HG03066 (cell line): Measurements from ENCODE around the gene DDAH1.
"Not testable (repeated sequence)": the region's sequence is repeated elsewhere in the genome, so short reads cannot be mapped to it uniquely, and the experiment has no call there.

ENCODE experiments used
- ATAC-seq: cut with Tn5 transposase; IDR thresholded peaks from one replicate; pipeline ENCODE4 v1.9.1; 2021; ENCODE audit warnings: low read depth; ENCODE audit not compliant: unreplicated experiment

Gene DDAH1

DNA sequence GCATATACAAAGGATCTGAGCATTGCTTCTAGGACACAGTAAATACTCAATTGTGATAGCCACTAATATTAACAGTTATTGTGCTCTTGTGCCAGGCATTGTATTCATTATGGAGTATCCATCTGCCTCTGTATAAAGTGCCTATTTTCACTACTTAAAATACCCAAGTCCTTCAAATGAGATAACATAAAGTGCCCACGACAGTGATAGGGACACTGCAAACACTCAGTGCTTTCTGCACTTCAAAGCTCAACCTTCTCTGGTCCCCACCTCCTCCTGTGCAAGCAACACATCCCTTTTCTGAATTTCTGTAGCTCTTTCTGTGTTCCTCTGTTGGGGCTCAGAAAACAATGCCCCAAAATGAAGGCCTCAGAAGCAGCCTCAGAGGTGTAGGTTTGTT lies 6.6 kb upstream of the DDAH1 start:
- ATAC-seq = no peak

- not testable (repeated sequence) for ATAC-seq
These were observed 5.2 kb upstream of the DDAH1 start for GRCh38 chr1:85470130-85470529.

GRCh38 chr1:85467929-85468540 lies 3.1 kb upstream of the DDAH1 start:
- no peak for ATAC-seq

DNA sequence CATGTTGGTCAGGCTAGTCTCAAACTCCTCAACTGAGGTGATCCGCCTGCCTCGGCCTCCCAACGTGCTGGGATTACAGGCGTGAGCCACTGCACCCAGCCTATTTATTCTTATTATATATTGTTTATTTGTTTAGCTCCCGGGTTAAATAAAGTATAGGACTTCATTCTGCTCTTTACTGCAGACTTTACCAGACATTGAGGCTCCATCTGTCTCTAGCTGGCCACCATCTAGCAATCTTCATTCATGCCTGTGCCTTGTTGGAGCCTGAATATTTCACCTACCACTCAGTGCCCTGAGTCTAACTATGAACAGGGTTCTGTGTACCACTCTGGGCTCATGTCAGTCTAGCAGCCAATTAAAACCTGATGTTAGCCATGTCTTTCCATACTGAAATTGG lies 2.1 kb upstream of the DDAH1 start:
- no peak for ATAC-seq

DNA sequence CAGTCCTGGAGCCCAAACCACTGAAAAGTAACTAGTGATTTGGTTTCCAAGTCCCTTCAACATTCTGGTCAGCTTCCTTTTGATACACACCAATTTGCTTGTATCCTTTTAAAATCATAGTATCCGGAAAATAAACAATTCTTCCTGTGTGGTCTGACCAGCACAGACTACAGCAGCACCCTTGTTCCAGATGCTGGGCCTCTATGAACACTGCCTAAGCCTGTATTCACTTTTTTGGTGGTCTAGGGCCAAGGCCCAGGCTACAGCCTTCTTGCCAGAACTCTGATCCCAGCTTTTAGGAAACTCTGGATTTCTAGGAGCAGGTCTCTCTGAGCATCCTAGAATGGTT lies 801 bp upstream of the DDAH1 start:
- no peak for ATAC-seq

- ATAC-seq = peak; percentile 50
These were observed 361 bp downstream of the DDAH1 start for GRCh38 chr1:85464497-85465098.

- ATAC-seq = no peak
These were observed 1.0 kb downstream of the DDAH1 start for GRCh38 chr1:85463731-85464496.

DNA sequence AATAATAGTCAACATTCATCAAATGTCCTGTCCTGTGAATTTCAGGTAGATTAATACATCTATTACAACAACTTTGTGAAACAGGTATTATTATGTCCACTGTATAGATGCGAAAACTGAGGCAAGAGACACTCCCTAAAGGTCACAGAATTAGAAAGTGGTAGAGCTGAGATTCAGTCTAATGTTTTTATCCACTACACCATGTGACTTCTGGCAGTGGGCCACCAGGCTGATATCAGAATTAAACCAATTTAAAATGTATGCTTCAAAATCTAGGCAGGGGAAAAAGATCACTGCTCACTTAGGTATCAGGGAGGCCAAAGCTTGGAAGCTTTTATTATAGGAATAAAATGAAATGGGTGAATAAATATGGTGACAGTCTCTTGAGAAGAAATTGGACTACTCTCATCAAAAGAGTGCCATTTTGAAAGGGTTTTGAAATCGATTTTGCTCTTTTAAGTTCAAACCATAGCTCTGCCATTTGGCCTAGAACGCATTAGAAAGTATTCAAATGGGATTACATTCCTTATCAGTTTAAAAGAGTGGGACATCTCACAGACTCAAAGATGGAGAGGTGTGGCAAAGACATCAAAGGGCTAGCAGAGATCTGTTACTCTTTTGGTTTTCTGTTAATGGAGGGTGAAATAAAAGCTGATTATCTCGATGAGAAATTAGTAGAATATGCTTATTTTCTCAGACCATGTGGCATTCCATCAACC lies 1.9 kb downstream of the DDAH1 start:
- ATAC-seq = no peak

GRCh38 chr1:85461216-85461918 lies 3.6 kb downstream of the DDAH1 start:
- no peak for ATAC-seq

DNA sequence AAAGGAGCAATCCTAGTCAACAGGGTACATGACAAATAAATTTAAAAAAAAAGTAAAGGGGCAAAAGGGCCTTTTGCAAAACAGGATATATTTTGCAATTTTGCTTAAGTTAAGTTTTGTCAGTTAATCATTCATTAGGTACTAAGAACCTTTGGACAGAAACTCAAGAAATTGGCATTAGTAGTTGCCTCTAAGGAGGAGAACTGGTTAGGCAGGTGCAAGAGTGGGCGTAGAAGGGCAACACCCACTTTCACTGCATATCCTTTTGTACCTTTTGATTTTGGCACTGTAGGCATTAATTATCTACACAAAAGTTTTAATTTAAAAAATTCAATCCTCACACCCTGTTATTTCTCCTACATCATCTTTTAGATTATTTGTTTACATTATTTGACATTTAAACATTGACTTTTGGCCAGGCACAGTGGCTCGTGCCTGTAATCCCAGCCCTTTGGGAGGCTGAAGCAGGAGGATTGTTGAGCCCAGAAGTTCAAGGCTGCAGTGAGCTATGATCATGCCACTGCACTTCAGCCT lies 4.3 kb downstream of the DDAH1 start:
- ATAC-seq = no peak

- ATAC-seq = no peak
These were observed 5.7 kb downstream of the DDAH1 start for GRCh38 chr1:85459290-85459689.

DNA sequence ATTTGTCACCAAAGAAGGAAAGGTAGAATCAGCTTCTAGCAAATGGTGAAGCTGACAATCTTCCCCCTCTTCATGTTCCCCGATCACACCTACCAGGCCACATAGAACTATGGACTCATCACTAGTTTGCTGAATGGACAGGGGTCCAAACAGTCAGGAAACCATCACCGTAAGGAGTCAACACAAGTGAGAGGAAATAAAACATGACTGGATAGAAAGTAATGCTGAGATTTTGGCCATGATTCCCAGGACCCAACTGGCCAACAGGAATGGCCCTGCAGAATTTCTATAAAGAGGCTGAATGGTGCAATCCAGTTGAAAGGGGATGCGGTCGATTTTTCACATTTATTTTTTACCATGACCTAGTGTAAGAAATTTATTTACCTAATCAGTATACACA lies 10.7 kb downstream of the DDAH1 start:
- ATAC-seq = no peak

GRCh38 chr1:85453640-85454194 lies 11.2 kb downstream of the DDAH1 start:
- ATAC-seq = no peak

DNA sequence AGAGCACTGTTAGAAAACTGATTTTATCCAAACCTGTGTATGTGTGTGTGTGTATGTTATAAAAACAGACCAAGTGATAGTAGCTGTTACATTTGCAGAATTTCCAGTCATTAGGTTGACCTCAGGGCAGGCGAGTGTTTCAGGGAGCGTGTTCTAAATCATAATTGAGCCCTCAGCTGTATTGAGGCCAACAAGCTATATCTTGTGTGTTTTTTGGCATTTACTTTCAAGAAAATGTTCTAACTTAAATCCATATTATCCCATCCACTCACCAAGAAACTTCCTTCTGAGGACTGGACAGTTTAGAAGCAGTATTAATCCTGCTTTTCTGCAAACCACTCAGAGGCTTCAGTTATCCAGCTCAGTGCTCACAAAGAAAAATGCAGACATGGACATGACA lies 12.0 kb downstream of the DDAH1 start:
- ATAC-seq = no peak

DNA sequence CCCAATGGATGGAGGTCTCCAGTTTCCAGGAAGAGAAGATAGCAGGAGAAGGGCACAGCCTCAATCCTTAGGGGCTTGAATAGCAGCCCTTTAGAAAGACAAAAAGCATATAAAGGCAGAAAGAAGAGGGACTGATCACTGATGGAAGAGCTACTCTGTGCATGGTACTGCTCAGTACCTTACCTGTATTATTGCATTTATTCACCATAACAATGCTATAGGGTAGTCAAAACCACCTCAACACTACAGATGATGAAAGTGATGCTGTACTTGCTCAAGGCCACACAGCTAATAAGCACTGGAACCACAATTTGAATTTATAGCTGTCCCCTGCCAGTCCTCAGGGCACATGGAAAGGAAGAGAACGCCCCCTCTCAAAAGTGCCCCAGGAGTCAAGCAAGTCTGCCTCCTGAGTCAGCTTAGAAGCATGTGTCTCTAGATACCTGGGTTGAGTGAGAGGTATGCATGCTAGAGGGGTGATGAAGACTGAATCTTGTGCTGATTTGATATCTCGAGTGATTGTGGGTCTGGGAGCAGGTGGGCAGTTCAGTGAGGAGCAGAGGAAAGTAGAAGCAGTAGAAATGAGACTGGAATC lies 13.6 kb downstream of the DDAH1 start:
- ATAC-seq = no peak

DNA sequence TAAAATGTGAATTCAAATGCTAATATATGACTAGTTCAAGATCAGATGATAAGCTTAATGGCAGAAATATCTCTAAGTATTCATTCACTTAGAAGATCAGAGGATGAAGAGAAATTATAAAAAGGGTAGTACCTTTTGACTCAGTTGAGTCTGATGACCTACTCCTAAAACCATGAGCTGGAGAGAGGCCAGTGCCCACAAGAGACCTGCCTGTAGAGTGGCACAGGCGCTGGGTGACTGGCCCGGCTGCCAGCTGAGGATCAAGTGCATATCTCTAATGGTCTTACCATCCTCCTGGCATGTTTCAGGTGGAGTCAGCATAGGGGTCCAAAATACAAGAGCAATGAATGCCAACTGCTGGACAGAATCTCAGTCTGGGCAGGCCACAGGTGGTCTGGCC lies 14.1 kb downstream of the DDAH1 start:
- ATAC-seq = no peak

GRCh38 chr1:85449356-85449755 lies 15.6 kb downstream of the DDAH1 start:
- no peak for ATAC-seq

DNA sequence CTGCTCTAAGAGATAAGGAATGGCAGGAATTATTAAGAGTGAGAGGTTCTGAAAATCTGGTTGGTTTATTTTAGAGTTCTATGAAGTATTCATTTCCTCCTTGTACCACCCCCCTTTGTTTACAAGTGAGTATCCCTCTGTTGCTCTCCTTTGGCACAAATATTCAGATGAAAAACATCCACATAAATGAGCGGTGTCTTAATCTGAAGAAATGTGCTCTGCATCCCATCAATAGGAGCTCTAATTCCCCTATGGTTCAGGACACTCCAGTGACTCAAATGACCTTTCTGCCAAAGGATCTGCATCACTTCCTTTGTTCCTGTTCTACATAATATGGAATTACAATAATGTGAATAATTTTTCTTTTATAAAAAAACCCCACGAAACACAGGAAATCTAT lies 16.6 kb downstream of the DDAH1 start:
- no peak for ATAC-seq

DNA sequence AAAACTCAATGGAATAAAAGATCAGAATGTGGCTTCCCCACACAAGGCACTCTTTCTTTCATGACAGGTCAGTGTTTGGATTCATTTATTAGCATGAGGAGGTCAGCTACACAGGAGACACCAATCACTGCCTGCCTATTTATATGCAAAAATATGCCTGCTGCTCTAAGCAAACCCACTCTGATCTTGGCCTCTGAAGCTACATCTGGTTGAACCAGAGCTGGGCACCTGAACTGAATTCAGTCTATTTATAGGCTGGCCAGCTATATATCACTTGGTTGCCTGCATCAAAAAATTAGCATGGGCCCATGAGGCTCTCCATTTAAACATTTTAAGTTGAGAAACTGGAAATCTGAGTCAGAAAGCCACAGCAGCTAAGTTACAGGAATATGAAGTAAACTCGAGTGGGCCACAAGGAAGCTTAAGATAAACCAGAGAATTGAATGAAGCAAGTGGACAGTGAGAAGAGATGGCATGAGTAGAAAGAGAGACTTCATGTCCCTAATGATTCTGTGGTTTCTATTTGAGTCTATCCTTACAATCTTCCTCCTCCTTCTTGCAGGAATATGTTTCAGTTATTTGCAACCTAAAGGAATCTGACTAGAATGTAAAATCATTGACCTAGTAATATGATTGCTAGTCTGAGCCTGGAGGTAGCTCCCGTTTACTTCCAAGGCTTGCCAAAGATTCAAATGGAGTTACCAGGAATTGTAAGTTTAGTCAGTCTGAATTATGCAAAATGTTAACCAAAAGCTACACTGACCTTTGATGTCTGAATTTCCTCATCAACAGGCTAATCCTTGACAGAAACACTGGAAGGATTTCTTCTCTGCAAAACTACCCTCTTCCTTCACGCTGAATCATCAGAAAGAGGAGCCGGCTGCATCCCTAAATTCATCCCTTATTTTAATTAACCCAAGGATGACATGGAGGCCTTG lies 17.7 kb downstream of the DDAH1 start:
- no peak for ATAC-seq
